Central memory CD8-positive, alpha-beta T cell (primary cell): ENCODE data around the gene NME3.
"Not testable (repeated sequence)": the region's sequence is repeated elsewhere in the genome, so short reads cannot be mapped to it uniquely, and the experiment has no call there.

Source experiments
- ATAC-seq: fragments of 150-1000 bp; cut with Tn5 transposase; replicated peaks from 2 replicates; pipeline ENCODE4 v1.10.0; 2022; ENCODE audit warnings: mild to moderate bottlenecking, moderate FRiP score, moderate number of reproducible peaks; ENCODE audit not compliant: poor library complexity, severe bottlenecking; ENCODE audit errors: extremely low read depth
- DNase-seq, 2 donors: peaks; one replicate each; pipeline ENCODE4 v3.0.0; 2021; ENCODE audit warnings: low spot score in 2 of 2
- H3K27ac Mint-ChIP-seq: one replicate; pipeline ENCODE4 v1.8.0; 2022; ENCODE audit warnings: low read depth, mild to moderate bottlenecking, moderate library complexity, mixed read lengths
- H3K27me3 Mint-ChIP-seq: one replicate; pipeline ENCODE4 v1.8.0; 2022; ENCODE audit warnings: mixed read lengths
- H3K36me3 Mint-ChIP-seq: one replicate; pipeline ENCODE4 v1.8.0; 2022; ENCODE audit warnings: mild to moderate bottlenecking, moderate library complexity, mixed read lengths; ENCODE audit not compliant: insufficient read depth
- H3K4me1 Mint-ChIP-seq: one replicate; pipeline ENCODE4 v1.8.0; 2022; ENCODE audit warnings: mixed read lengths
- H3K4me3 Mint-ChIP-seq: one replicate; pipeline ENCODE4 v1.8.0; 2022; ENCODE audit warnings: mild to moderate bottlenecking, moderate library complexity, mixed read lengths
- H3K9me3 Mint-ChIP-seq: one replicate; pipeline ENCODE4 v1.8.0; 2022; ENCODE audit warnings: mixed read lengths

Gene NME3

DNA sequence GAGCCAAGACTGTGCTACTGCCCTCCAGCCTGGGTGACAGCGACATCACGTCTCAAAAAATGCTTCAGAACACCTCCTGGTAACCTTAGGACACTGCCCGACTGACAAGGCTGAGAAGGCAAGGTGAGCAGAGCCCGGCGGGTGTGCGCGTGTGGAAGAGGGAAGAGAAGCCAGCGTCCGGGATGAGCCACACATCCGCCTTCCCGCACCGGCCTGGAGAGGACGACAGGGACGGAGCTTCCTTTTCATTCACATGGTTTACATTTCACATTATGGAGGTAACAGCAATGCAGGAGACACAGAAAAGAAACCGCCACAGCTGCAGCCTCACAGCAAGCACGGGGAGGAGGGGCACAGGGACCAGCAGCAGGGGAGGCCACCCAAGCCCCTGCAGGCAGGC lies 38.8 kb upstream of the NME3 start:
- H3K9me3 Mint-ChIP-seq, result no peaks in the 10 kb centered on the region
- H3K4me3 Mint-ChIP-seq, result no peak overlapping the region
- peaks cover 8% of the 10 kb centered on the region for H3K4me1 Mint-ChIP-seq
- DNase-seq, result no peak
- H3K27me3 Mint-ChIP-seq, result no peaks in the 10 kb centered on the region
- peaks cover 46% of the 10 kb centered on the region for H3K36me3 Mint-ChIP-seq
- no peak for ATAC-seq
- H3K27ac Mint-ChIP-seq, result no peak overlapping the region

DNA sequence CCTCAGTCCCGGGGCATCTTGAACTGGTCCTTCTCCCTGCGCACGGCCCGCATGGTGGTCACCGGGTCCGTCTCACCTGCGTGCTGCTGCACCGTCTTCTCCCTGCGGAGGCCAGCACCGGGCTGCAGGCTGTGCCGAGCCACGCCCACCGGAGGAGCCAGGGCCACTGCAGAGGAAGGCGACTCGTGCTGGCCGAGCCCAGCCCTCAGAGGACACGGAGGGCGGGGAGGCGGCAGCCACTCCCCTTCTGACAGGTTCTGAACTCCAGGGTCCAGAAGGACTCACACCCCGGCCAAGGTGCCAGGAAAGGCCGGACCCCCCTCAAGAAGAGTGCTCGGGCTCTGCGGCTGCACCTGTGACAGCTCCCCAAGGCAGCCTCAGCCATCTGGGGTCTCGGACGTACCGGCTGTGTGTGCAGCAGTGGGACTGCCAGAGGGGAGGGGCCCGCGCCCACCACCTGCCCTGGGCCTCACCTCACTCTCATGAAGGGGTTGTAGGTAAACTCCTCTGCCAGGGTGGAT lies 38.0 kb upstream of the NME3 start:
- H3K4me1 Mint-ChIP-seq, result peaks cover 8% of the 10 kb centered on the region
- H3K27me3 Mint-ChIP-seq, result no peaks in the 10 kb centered on the region
- no peak overlapping the region for H3K4me3 Mint-ChIP-seq
- no peak overlapping the region for H3K27ac Mint-ChIP-seq
- H3K36me3 Mint-ChIP-seq, result peaks cover 42% of the 10 kb centered on the region
- DNase-seq (no peak), ATAC-seq (no peak)
- H3K9me3 Mint-ChIP-seq, result no peaks in the 10 kb centered on the region

DNA sequence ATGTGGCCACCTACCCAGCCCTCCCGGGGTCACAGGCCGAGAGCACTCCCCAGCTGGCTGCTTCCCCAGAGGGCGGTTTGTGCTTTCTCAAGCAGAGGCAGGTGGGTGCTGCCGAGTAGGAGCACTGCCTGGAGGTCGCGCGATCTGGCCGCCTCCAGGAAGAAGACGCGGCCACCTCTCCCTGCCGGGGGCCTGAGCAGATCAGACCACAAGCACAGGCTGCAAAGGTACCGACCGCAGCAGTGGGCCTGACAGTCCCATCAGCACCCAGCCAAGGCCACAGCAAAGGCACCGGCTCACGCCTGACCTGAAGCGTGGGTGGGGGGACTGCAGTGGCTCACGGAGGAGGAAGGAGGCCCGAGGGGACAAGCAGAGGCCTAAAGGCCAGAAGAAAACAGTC lies 37.3 kb upstream of the NME3 start:
- Mint-ChIP-seq H3K4me3 (no peak overlapping the region), H3K9me3 (no peaks in the 10 kb centered on the region), H3K27me3 (no peaks in the 10 kb centered on the region), H3K4me1 (peaks cover 8% of the 10 kb centered on the region), H3K27ac (no peak overlapping the region), H3K36me3 (peaks cover 37% of the 10 kb centered on the region)
- DNase-seq (no peak), ATAC-seq (no peak)

DNA sequence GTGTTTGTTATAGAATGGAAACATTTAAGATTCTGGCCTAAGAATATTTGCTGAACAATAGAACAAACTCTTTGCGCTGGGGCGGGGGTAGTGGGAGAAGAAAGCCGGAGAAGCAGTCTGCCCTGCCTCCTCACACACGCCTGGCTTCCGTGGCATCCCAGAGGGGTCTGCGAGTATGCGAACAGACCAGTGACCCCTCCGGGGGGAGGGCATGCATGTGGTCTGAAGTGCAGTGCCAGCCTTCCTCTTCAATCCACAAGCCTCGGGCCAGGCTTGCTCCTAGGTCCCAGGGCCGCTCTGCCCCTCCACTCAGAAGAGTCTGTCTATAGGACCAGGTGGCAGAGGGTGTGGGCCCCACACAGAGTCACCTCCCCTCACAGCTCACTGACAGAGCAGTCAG lies 36.3 kb upstream of the NME3 start:
- Mint-ChIP-seq H3K4me3 (no peak overlapping the region), H3K36me3 (peaks cover 30% of the 10 kb centered on the region), H3K9me3 (no peaks in the 10 kb centered on the region), H3K27me3 (no peaks in the 10 kb centered on the region), H3K4me1 (no peaks in the 10 kb centered on the region), H3K27ac (no peak overlapping the region)
- DNase-seq, result no peak
- ATAC-seq, result no peak

DNA sequence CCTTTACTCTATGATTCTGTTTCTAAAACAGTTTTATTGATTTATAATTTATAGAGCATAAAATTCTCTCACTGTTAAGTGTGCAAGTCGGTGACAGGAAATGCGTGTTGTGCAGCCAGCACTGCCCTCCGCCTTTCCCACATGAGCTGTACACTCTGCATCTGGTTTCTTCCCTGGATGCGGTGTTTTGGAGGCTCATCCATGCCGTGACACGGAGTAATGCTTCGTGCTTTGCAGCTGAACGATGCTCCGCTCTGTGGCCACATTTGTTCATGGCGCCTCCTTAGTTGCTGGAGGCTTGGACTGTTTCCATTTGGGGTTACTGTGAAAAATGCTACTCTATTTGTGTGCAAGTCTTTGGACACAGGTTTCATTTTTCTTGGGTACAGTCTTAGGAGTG lies 29.4 kb upstream of the NME3 start:
- Mint-ChIP-seq H3K27ac (no peak overlapping the region), H3K27me3 (no peaks in the 10 kb centered on the region), H3K4me1 (no peaks in the 10 kb centered on the region), H3K36me3 (peaks cover 4% of the 10 kb centered on the region), H3K9me3 (no peaks in the 10 kb centered on the region), H3K4me3 (no peak overlapping the region)
- ATAC-seq, result no peak
- no peak for DNase-seq

DNA sequence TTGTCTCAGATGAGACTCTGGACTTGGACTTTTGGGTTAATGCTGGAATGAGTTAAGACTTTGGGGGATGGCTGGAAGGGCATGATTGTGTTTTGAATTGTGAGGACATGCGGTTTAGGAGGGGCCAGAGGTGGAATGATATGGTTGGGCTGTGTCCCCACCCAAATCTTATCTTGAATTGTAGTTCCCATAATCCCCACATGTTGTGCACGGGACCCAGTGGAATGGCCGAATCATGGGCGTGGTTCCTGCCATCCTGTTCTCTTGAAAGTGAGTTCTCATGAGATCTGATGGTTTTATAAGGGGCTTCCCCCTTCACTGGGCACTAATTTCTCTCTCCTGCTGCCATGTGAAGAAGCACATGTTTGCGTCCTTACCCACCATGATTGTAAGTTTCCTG lies 27.9 kb upstream of the NME3 start:
- H3K27ac Mint-ChIP-seq, DNase-seq, ATAC-seq, H3K9me3 Mint-ChIP-seq, H3K36me3 Mint-ChIP-seq, H3K4me3 Mint-ChIP-seq, H3K4me1 Mint-ChIP-seq, H3K27me3 Mint-ChIP-seq: not testable (repeated sequence)

DNA sequence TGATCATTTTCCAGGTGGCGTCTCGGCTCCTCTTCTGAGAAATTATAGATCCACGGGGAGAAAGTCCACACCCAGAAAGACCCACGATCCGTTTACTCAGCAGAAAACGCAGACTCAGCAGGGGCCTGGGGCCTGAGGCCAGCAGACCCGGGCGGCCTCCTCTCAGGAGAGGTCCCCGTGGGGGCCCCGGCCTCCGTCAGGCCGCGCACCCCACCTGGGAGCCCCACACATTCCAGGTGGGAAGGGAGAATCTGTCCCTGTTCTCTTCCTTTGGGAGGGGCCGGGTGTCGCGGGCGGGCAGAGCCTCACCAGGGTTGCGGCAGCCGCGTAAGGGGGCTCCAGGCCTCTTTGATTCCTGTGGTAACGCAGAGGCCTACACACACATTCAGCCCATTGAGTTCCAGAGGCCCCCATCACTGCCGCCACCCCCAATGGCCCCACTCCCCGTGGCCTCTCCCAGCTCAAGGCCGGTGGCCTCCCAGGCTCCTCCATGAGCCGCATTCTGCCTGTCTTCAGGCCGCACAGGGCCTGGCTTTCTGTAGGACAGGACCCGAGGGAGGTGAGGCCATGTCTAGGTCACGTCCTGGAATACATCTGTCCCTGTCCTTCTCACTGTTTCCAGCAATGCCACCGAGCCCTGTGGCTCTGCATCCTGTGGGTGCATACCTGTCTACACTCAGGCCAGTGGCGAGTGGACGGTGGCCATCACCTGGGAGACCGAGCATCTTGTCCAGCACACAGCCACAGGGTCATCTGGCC lies 23.7 kb upstream of the NME3 start:
- Mint-ChIP-seq H3K27me3 (no peaks in the 10 kb centered on the region), H3K27ac (no peak overlapping the region), H3K36me3 (no peaks in the 10 kb centered on the region), H3K9me3 (no peaks in the 10 kb centered on the region), H3K4me3 (no peak overlapping the region), H3K4me1 (no peaks in the 10 kb centered on the region)
- DNase-seq (no peak), ATAC-seq (no peak)

DNA sequence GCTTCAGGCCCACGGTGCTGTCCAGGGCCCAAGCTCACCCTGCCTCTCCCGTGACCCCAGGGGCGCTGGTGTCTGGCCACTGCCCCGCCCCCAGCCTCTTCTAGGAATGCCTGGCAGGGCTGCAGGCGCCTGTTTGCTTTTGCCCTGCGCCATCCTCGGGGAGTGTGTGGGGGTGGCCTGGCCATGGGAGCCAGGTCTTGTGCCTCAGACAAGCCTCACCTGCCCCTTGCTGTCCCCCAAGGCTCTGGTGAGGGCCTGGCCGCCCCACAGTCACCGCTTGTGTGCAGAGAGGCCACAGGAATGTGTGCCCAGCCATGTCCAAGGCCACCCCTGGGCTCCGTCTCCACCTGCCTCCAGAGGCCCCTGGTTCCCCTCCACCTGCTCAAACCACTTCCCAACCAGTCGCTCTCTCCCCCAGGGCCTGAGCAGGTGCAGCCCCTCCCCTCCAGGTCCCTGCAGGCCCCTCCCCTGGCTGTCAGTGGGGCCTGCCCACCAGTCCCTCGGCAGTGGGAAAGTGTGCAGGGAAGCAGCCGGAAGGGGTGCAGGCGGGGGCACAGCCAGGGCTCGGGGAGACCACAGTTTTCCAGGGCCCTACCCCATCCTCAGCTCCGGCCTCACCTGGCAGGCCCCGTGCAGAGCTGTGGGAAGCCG lies 23.0 kb upstream of the NME3 start:
- no peak overlapping the region for H3K4me3 Mint-ChIP-seq
- ATAC-seq, result no peak
- H3K27ac Mint-ChIP-seq, result no peak overlapping the region
- H3K9me3 Mint-ChIP-seq, result no peaks in the 10 kb centered on the region
- H3K27me3 Mint-ChIP-seq, result no peaks in the 10 kb centered on the region
- DNase-seq, result no peak
- H3K36me3 Mint-ChIP-seq, result no peaks in the 10 kb centered on the region
- H3K4me1 Mint-ChIP-seq, result no peaks in the 10 kb centered on the region

DNA sequence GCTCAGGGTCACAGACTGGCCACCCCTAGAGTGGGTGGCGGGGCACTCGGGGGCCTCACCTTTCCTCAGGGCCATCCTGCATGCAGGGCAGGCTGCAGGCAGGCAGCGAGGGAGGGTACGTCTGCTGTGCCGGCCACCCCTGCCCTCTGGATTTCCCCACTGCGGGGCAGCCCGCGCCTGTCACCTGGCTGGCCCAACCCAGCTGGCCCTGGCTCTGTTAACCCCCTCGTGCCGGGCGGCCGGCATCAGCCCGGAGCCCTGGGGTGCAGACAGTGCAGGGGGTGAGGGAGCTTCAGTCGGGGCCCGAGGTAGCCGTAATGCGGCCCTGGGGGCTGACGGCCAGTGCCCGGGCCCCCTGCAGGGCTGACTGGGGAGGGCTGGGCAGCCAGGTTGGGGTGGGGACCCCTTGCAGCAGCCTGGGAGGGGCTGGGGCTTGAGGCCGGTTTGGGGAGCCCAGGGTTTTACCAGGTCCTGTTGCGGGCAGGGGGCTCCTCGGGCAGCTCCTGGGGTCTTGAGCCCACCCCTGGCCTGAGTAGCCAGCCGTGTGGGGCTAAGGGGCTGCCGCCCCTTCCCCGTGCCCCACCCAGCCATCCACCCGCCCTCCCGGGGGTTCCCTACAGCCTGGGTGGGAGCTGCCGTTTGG lies 22.4 kb upstream of the NME3 start, which contains the start of gene IGFALS:
Gene IGFALS (minus strand): TSS at position 128 of the 643 bp plus-strand sequence. CDS start 53 bp downstream, at position 75.
- DNase-seq (no peak), ATAC-seq (no peak)
- Mint-ChIP-seq H3K4me3 (no peak within 1 kb of the TSS), H3K36me3 (peaks cover under 1% of the 10 kb centered on the region), H3K27me3 (no peaks in the 10 kb centered on the region), H3K9me3 (no peaks in the 10 kb centered on the region), H3K4me1 (peaks cover 4% of the 10 kb centered on the region), H3K27ac (no peak within 1 kb of the TSS)

DNA sequence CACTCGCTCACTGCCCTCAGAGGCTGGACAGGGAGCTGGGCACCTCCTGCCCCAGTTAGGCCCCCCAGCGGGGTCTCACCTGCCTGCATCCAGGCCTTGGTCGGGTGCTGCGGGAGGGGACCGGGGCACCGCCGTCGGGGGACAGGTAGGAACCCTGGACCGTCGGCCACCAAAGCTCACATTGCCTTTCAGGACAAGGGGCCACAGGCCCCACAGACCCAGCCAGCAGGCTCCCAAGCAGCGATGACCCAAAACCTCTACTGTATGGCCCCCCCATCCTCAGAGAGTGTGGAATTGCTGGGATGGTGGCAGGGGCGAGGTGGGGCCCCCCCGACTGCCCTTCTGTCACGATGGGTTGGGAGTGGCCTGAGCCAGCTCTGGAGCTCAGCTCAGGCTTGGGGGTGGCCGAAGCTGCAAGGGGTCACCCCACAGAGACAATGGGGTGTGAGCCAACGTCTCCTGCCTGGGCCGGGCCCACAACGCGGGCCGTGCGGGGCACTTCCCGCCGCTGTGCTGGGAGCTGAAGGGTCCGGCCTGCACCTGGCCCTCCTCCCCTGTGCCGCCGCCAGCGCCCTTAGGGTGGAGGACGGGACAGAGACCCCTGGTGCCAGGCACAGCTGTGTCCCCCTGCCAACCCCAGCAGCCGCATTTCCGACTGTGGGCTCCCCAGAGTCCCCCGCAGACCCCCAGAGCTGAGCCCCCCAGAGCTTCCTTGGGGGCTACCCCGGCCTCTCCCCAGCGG lies 21.7 kb upstream of the NME3 start:
- no peak overlapping the region for H3K4me3 Mint-ChIP-seq
- no peak for ATAC-seq
- DNase-seq, result no peak
- peaks cover 5% of the 10 kb centered on the region for H3K4me1 Mint-ChIP-seq
- no peak overlapping the region for H3K27ac Mint-ChIP-seq
- no peaks in the 10 kb centered on the region for H3K27me3 Mint-ChIP-seq
- peaks cover 3% of the 10 kb centered on the region for H3K36me3 Mint-ChIP-seq
- no peaks in the 10 kb centered on the region for H3K9me3 Mint-ChIP-seq

DNA sequence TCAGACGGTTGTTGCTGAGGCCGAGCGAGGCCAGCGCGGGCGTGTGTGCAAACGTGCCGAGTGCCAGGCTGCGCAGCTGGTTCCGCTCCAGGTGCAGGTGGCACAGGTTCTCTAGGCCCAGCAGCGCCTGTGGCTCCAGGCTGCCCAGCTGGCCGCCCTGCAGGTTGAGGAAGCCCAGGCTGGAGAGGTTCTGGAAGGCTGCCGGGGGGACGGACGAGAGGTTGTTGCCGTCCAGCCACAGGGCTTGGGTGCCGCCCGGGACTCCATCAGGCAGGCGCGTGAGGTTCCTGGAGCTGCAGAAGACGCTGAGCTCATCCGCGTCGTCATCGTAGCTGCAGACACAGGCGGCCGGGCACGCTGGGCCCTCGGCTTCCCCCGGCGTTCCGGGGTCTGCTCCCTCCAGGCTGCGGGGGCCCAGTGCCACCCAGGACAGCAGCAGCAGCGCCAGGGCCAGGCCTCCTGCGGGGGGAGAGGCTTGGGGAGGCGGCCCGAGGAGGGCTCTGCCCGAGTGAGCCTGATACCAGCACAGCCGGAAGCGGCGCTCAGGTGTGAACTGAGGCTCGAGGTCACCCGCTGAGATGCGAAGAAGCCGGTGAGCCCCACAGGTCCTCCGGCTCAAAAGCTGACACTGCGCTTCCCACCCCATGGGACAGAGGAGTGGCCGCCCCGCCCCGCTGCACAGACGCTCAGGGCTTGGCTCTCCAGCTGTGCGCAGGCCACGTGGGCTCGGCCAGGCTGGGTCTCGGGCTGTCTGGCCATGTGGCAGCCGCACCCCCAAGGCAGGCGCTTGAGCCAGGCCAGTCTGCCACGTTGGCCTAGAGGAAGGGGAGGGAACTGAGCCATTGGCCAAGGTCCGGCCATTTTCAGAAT lies 20.8 kb upstream of the NME3 start:
- no peaks in the 10 kb centered on the region for H3K9me3 Mint-ChIP-seq
- H3K4me1 Mint-ChIP-seq, result peaks cover 5% of the 10 kb centered on the region
- ATAC-seq (no peak), DNase-seq (no peak)
- H3K27ac Mint-ChIP-seq, result no peak overlapping the region
- peaks cover 3% of the 10 kb centered on the region for H3K36me3 Mint-ChIP-seq
- H3K4me3 Mint-ChIP-seq, result no peak overlapping the region
- H3K27me3 Mint-ChIP-seq, result no peaks in the 10 kb centered on the region
